Measurements from ENCODE around the gene SLC22A1. TPM values are rescaled to one million over a fixed set of nuclear protein-coding genes. Genes with fewer than 3 reads are reported as not detected.

The SLC22A1 gene
- total and polyA plus RNA-seq, 2 of the 4 experiments (the other 2 are of a cell fraction): 0.10 TPM; not detected in 1

DNA sequence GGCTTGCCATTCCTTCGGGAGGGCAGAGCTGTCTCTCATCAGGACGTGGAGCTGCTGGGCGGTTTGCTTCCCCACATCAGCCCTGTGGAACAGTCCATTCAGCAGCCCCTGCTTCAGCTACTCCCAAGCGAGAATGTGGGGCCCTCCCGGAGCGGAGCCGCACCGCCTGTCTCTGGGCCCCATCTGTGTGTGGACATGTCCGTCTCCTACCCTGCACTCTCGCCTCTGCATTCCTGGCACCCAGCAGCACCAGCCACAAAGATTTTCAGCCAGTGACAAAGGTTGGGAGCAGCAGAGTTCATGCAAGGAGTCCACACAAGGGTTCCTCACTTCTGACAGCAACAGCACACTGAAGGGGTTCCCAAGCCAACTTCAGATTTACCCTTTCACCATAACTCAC, 29.0 kb upstream of the SLC22A1 start:
- H3K4me2 ChIP-seq (ENCODE audit: low read depth, low read length): no peak overlapping the region
- H2BK15ac ChIP-seq (ENCODE audit: low read depth, low read length): no peak overlapping the region
- no peak overlapping the region for H4K8ac ChIP-seq (ENCODE audit: low read depth in 2 of 2, low read length in 2 of 2)
- no peak overlapping the region for H3K18ac ChIP-seq (ENCODE audit: low read depth, low read length)
- ATAC-seq (ENCODE audit: low read depth) (no peak), DNase-seq (no peak)
- H2AFZ ChIP-seq (replicated peaks; ENCODE audit: low read length, poor library complexity): no peak overlapping the region
- no peak overlapping the region for H2AK9ac ChIP-seq (replicated peaks; ENCODE audit: low read depth, low read length, poor library complexity)
- dilution Hi-C loops (cut with HindIII; ENCODE audit: low sequenced_read_pairs, unreplicated experiment) (no loop called here), in situ Hi-C loops (cut with MboI; ENCODE audit: low sequenced_read_pairs) (loop anchor here (5.0 kb wide), 1 partner anchor 365 kb away; no protein-coding TSS in a partner anchor), intact Hi-C loops (cut with micrococcal nuclease) (no loop called here)
- H3K36me3 ChIP-seq (ENCODE audit: control insufficient read depth, insufficient read depth, low read length): peaks cover 68% of the 10 kb centered on the region
- TF ChIP-seq MXI1 (IDR thresholded peaks at IDR 0.05; ENCODE audit: borderline replicate concordance, low read depth, low read length) (no peak), BHLHE40 (IDR thresholded peaks at IDR 0.05; ENCODE audit: low read depth, low read length) (no peak), MAFK (IDR thresholded peaks at IDR 0.05; ENCODE audit: low read depth, low read length) (no peak), POLR2A (IDR thresholded peaks at IDR 0.05; ENCODE audit: low read depth, low read length) (no peak), CEBPB (IDR thresholded peaks at IDR 0.05; ENCODE audit: low read depth, low read length) (no peak), RCOR1 (IDR thresholded peaks at IDR 0.05; ENCODE audit: insufficient replicate concordance, low read length) (no peak), NFE2L2 (IDR thresholded peaks at IDR 0.05; ENCODE audit: low read depth, low read length) (no peak), CHD1 (IDR thresholded peaks at IDR 0.05; ENCODE audit: low read depth, low read length) (no peak), MAZ (IDR thresholded peaks at IDR 0.05; ENCODE audit: borderline replicate concordance, low read depth, low read length) (no peak), SMC3 (IDR thresholded peaks at IDR 0.05; ENCODE audit: low read depth, low read length) (no peak), RAD21 (IDR thresholded peaks at IDR 0.05; ENCODE audit: low read length) (no peak), FOS (IDR thresholded peaks at IDR 0.05; ENCODE audit: low read depth, low read length) (no peak), RFX5 (IDR thresholded peaks at IDR 0.05; ENCODE audit: low read depth, low read length) (no peak)
- TF ChIP-seq, protein P1, sequence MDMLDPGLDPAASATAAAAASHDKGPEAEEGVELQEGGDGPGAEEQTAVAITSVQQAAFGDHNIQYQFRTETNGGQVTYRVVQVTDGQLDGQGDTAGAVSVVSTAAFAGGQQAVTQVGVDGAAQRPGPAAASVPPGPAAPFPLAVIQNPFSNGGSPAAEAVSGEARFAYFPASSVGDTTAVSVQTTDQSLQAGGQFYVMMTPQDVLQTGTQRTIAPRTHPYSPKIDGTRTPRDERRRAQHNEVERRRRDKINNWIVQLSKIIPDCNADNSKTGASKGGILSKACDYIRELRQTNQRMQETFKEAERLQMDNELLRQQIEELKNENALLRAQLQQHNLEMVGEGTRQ (IDR thresholded peaks at IDR 0.05; ENCODE audit: low read depth, low read length): no peak
- TF ChIP-seq, protein P2, sequence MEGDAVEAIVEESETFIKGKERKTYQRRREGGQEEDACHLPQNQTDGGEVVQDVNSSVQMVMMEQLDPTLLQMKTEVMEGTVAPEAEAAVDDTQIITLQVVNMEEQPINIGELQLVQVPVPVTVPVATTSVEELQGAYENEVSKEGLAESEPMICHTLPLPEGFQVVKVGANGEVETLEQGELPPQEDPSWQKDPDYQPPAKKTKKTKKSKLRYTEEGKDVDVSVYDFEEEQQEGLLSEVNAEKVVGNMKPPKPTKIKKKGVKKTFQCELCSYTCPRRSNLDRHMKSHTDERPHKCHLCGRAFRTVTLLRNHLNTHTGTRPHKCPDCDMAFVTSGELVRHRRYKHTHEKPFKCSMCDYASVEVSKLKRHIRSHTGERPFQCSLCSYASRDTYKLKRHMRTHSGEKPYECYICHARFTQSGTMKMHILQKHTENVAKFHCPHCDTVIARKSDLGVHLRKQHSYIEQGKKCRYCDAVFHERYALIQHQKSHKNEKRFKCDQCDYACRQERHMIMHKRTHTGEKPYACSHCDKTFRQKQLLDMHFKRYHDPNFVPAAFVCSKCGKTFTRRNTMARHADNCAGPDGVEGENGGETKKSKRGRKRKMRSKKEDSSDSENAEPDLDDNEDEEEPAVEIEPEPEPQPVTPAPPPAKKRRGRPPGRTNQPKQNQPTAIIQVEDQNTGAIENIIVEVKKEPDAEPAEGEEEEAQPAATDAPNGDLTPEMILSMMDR (conservative IDR thresholded peaks at IDR 0.05; ENCODE audit: low read depth, low read length): no peak
- TF ChIP-seq, protein P3, sequence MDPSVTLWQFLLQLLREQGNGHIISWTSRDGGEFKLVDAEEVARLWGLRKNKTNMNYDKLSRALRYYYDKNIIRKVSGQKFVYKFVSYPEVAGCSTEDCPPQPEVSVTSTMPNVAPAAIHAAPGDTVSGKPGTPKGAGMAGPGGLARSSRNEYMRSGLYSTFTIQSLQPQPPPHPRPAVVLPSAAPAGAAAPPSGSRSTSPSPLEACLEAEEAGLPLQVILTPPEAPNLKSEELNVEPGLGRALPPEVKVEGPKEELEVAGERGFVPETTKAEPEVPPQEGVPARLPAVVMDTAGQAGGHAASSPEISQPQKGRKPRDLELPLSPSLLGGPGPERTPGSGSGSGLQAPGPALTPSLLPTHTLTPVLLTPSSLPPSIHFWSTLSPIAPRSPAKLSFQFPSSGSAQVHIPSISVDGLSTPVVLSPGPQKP (IDR thresholded peaks at IDR 0.05; ENCODE audit: borderline replicate concordance, low read depth, low read length): no peak
- H4K20me1 ChIP-seq (ENCODE audit: insufficient read depth, low read length): no peaks in the 10 kb centered on the region
- H4K5ac ChIP-seq (ENCODE audit: low read depth, low read length): no peak overlapping the region
- H2BK120ac ChIP-seq (ENCODE audit: low read depth, low read length): no peak overlapping the region
- no TSS peak for BruUV-seq (replicated peaks)
- peaks cover 6 to 10% of the 10 kb centered on the region in 2 experiments; a peak in 1 of 4 replicates for H3K79me1 ChIP-seq (ENCODE audit: low read depth in 1 of 2, low read length in 2 of 2)
- H4K91ac ChIP-seq (ENCODE audit: insufficient read depth, low read depth, low read length): no peak overlapping the region
- no peak overlapping the region for H3K56ac ChIP-seq (ENCODE audit: extremely low read depth, insufficient read depth, low read length)
- H3K9me1 ChIP-seq (ENCODE audit: insufficient read depth, low read length): peaks cover 3% of the 10 kb centered on the region; the same call in 1 of the 2 replicates
- H3K23ac ChIP-seq (ENCODE audit: low read depth, low read length): no peak overlapping the region
- no peak overlapping the region for H2BK20ac ChIP-seq (ENCODE audit: low read depth, low read length)
- H3K9me3 ChIP-seq (ENCODE audit: control insufficient read depth, insufficient read depth, low read length): no peaks in the 10 kb centered on the region
- no peak overlapping the region for H3K9ac ChIP-seq (ENCODE audit: low read depth, low read length)
- peaks cover 5% of the 10 kb centered on the region; the same call in 1 of the 2 replicates for H3K4me1 ChIP-seq (ENCODE audit: control insufficient read depth, insufficient read depth, low read length)
- H3K4ac ChIP-seq (ENCODE audit: low read depth, low read length): no peak overlapping the region
- no peaks in the 10 kb centered on the region for H3K27me3 ChIP-seq (ENCODE audit: control insufficient read depth, insufficient read depth, low read length)
- H2BK5ac ChIP-seq (ENCODE audit: low read depth, low read length, poor library complexity, severe bottlenecking): no peak overlapping the region
- H3K27ac ChIP-seq (ENCODE audit: insufficient read depth, low read length): no peak overlapping the region
- CTCF ChIA-PET: no interaction called here
- no peak overlapping the region for H2AK5ac ChIP-seq (ENCODE audit: low read depth, low read length)
- POLR2A ChIA-PET (ENCODE audit: unreplicated experiment): no interaction called here
- no peak overlapping the region for H3K4me3 ChIP-seq (ENCODE audit: insufficient read depth, low read depth, low read length)
- no peak overlapping the region for H3K14ac ChIP-seq (replicated peaks; ENCODE audit: low read depth, low read length)
- 95% methylated on average over 4 of the region's 10 CpGs; no CpG with 5 or more reads in 1 of the 2 experiments for WGBS, 2 experiments (ENCODE audit: extremely low coverage in 2 of 2, insufficient read length in 1 of 2)
